A549 (cell line): ENCODE data around the gene RHD. TPM values are rescaled to one million over a fixed set of nuclear protein-coding genes. Genes with fewer than 3 reads are reported as not detected.

Experiments
- ATAC-seq, 2 experiments: fragments of 200-7000 bp in 1 of 2; fragments of >200 bp in 1 of 2; cut with Nextera tagmentation in 1 of 2; cut with Tn5 transposase in 1 of 2; 3 replicates each; pipeline versions ENCODE4 v1.8.0 to v1.9.1; 2018 to 2020; ENCODE audit warnings: mild to moderate bottlenecking in 1 of 2, moderate library complexity in 1 of 2
- CTCF ChIA-PET: fragments of 300-600 bp; sonication (Branson Sonifier 250); formaldehyde crosslinking; extraction: SDS; loops from one replicate; lab custom pipeline; 2021; ENCODE audit warnings: antibody characterized with exemption, inconsistent platforms; lab: Yijun Ruan, JAX
- POLR2A ChIA-PET: fragments of 350-600 bp; formaldehyde crosslinking; extraction: SDS; loops from one replicate; lab custom pipeline; 2021; ENCODE audit warnings: antibody characterized with exemption, inconsistent platforms; lab: Yijun Ruan, JAX
- DNase-seq, 2 experiments: peaks; one replicate each; pipeline versions ENCODE4 v3.0.0 to v3.0.0-alpha.2; 2011 to 2016; ENCODE audit warnings: low read depth in 1 of 2, low spot score in 1 of 2
- FAIRE-seq: peaks from 2 replicates; lab custom pipeline; 2011; peaks lifted over from hg19 to GRCh38; lab: Jason Lieb, UNC
- H3K27ac ChIP-seq, 2 experiments: fragments of >200 bp; sonication (Bioruptor Twin); formaldehyde crosslinking; 3 replicates each; pipeline ENCODE4 v1.5.1; 2016 to 2017
- H3K4me1 ChIP-seq: fragments of >200 bp; sonication (Bioruptor Twin); formaldehyde crosslinking; 3 replicates; pipeline ENCODE4 v1.6.1; 2016
- H3K4me2 ChIP-seq: fragments of >200 bp; sonication (Bioruptor Twin); formaldehyde crosslinking; 3 replicates; pipeline ENCODE4 v1.6.1; 2016
- H3K4me3 ChIP-seq: fragments of >200 bp; sonication (Bioruptor Twin); formaldehyde crosslinking; 3 replicates; pipeline ENCODE4 v1.5.1; 2016
- H3K9me3 ChIP-seq: fragments of >200 bp; sonication (Bioruptor Twin); formaldehyde crosslinking; 3 replicates; pipeline ENCODE4 v1.6.1; 2016
- CHD2 ChIP-seq: fragments of 150-350 bp; IDR thresholded peaks from 2 replicates; pipeline ENCODE4 v1.6.1; 2014; ENCODE audit warnings: low read length; ENCODE audit not compliant: partially characterized antibody
- CHD4 ChIP-seq: fragments of 200-600 bp; sonication (generic); IDR thresholded peaks from 2 replicates; pipeline ENCODE4 v1.6.1; 2016; ENCODE audit warnings: antibody characterized with exemption, mild to moderate bottlenecking, borderline replicate concordance
- ELK1 ChIP-seq: fragments of 150-350 bp; IDR thresholded peaks from 2 replicates; pipeline ENCODE4 v1.6.1; 2014; ENCODE audit warnings: low read depth, mild to moderate bottlenecking, low read length
- FOSB ChIP-seq: fragments of 250-450 bp; sonication (Bioruptor Pico); IDR thresholded peaks from 2 replicates; pipeline ENCODE4 v1.5.0; 2020; ENCODE audit warnings: mild to moderate bottlenecking, moderate library complexity
- GATA3 ChIP-seq: IDR thresholded peaks from 2 replicates; pipeline ENCODE4 v1.6.1; 2012; ENCODE audit warnings: borderline replicate concordance
- HOXA7 ChIP-seq: fragments of 250-450 bp; sonication (Bioruptor Pico); IDR thresholded peaks from 2 replicates; pipeline ENCODE4 v1.5.0; 2020; ENCODE audit warnings: mild to moderate bottlenecking, moderate library complexity
- HOXB13 ChIP-seq: fragments of 250-450 bp; sonication (Bioruptor Pico); IDR thresholded peaks from 2 replicates; pipeline ENCODE4 v1.5.0; 2020; ENCODE audit warnings: low read depth, mild to moderate bottlenecking, moderate library complexity
- HOXB5 ChIP-seq: fragments of 250-450 bp; sonication (Bioruptor Pico); IDR thresholded peaks from 2 replicates; pipeline ENCODE4 v1.5.0; 2020; ENCODE audit warnings: mild to moderate bottlenecking, moderate library complexity
- KDM5A ChIP-seq: fragments of 200-600 bp; sonication (generic); IDR thresholded peaks from 2 replicates; pipeline ENCODE4 v1.6.1; 2016; ENCODE audit warnings: antibody characterized with exemption, mild to moderate bottlenecking
- MYC ChIP-seq: IDR thresholded peaks from 2 replicates; pipeline ENCODE4 v1.6.1; 2012; ENCODE audit warnings: mild to moderate bottlenecking, inconsistent platforms, low read length, improper control_type of control experiment, borderline replicate concordance
- NFE2L2 ChIP-seq: fragments of 150-350 bp; conservative IDR thresholded peaks from 2 replicates; pipeline ENCODE4 v1.6.1; 2014; ENCODE audit warnings: low read length
- NPAS2 ChIP-seq: fragments of 250-450 bp; sonication (Bioruptor Pico); IDR thresholded peaks from 2 replicates; pipeline ENCODE4 v1.8.0; 2022; ENCODE audit warnings: mild to moderate bottlenecking, moderate library complexity, borderline replicate concordance
- NR3C1 ChIP-seq: fragments of >200 bp; sonication (Bioruptor Twin); formaldehyde crosslinking; IDR thresholded peaks from 3 replicates; pipeline ENCODE4 v1.6.1; 2017
- POLR2AphosphoS2 ChIP-seq: conservative IDR thresholded peaks from 2 replicates; pipeline ENCODE4 v1.6.1; 2012; ENCODE audit warnings: low read length, improper control_type of control experiment, inconsistent platforms
- RAD21 ChIP-seq, 2 experiments: fragments of >200 bp in 1 of 2; sonication (Bioruptor Twin) in 1 of 2; formaldehyde crosslinking in 1 of 2; IDR thresholded peaks in 1 of 2; conservative IDR thresholded peaks in 1 of 2; 2 replicates in 1 of 2; 3 replicates in 1 of 2; pipeline ENCODE4 v1.6.1; 2012 to 2018; ENCODE audit warnings: inconsistent platforms in 1 of 2
- SREBF2 ChIP-seq: fragments of 450-650 bp; IDR thresholded peaks from 2 replicates; pipeline ENCODE4 v1.6.1; 2014; ENCODE audit warnings: mild to moderate bottlenecking, moderate library complexity
- USF2 ChIP-seq: fragments of 450-650 bp; IDR thresholded peaks from 2 replicates; pipeline ENCODE4 v1.6.1; 2014; ENCODE audit warnings: antibody characterized with exemption
- ZC3H11A ChIP-seq: fragments of 450-650 bp; IDR thresholded peaks from 2 replicates; pipeline ENCODE4 v1.6.1; 2014; ENCODE audit warnings: antibody characterized with exemption, mild to moderate bottlenecking
- ZFP36 ChIP-seq: fragments of 450-650 bp; IDR thresholded peaks from 2 replicates; pipeline ENCODE4 v1.6.1; 2014; ENCODE audit warnings: borderline replicate concordance; ENCODE audit not compliant: partially characterized antibody
- ZNF302 ChIP-seq: fragments of 250-450 bp; sonication (Bioruptor Pico); IDR thresholded peaks from 2 replicates; pipeline ENCODE4 v1.9.0; 2021; ENCODE audit warnings: inconsistent platforms, mild to moderate bottlenecking, moderate library complexity
- ZSCAN20 ChIP-seq: fragments of 250-450 bp; sonication (Bioruptor Pico); IDR thresholded peaks from 2 replicates; pipeline ENCODE4 v1.8.0; 2022; ENCODE audit warnings: mild to moderate bottlenecking, moderate library complexity
- WGBS: methylation state at CpG from one replicate; pipeline ENCODE4 v1.1.6; 2017; ENCODE audit errors: missing lambda C conversion rate; 5-methylcytosine and 5-hydroxymethylcytosine counted together
- polyA plus RNA-seq, 4 experiments: library from polyadenylated mRNA; depleted of rRNA in 3 of 4; stranded (reverse); fragments of >200 nt; fragmentation: RNase III in 1 of 4; extraction: RNeasy Plus Mini Kit Qiagen cat#74134 plus additional on column Dnase treatment in 1 of 4; gene quantifications; 2 replicates in 3 of 4; 3 replicates in 1 of 4; pipeline ENCODE4 v1.2.3, GENCODE V29; 2011 to 2017
- TF ChIP-seq, protein P1 (sequence below): fragments of >200 bp; sonication (Bioruptor Twin); formaldehyde crosslinking; IDR thresholded peaks from 2 replicates; pipeline ENCODE4 v1.6.1; 2016
- TF ChIP-seq, protein P2 (sequence below): fragments of 250-450 bp; sonication (Bioruptor Pico); IDR thresholded peaks from 2 replicates; pipeline ENCODE4 v1.5.0; 2021; ENCODE audit warnings: mild to moderate bottlenecking, moderate library complexity, borderline replicate concordance
- TF ChIP-seq, protein P3 (sequence below): IDR thresholded peaks from 2 replicates; pipeline ENCODE4 v1.6.1; 2012

Gene RHD
- polyA plus RNA-seq, 2 of the 4 experiments (the other 2 are of a cell fraction), result not detected

DNA sequence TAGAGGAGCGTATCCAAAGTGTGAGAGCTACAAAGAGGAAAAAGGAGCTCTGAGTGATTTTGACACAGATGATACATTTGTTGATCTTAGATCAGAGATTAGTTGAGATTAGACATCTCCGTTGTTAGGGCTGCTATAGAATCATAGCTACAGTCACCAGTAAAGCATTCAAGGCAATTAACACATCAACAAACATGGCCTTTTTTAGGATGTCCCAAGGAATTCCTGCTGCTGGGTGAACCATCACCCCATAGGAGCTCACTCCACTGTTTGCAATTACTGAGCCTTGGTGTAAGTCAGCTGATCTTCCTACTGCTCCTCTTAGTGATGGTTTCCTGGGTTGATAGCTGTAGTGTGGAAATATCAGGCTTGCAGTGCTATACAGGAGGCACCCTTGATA lies 18.4 kb upstream of the RHD start:
- WGBS, result 66% methylated on average over 2 of the region's 2 CpGs
- Histone ChIP-seq H3K4me1 (no peaks in the 10 kb centered on the region), H3K4me2 (no peak overlapping the region), H3K9me3 (no peaks in the 10 kb centered on the region), H3K27ac (no peak overlapping the region), H3K4me3 (no peak overlapping the region)
- TF ChIP-seq ZSCAN20 (CRISPR knock-in tag), result no peak
- no peak for TF ChIP-seq ZC3H11A
- TF ChIP-seq, protein P1, sequence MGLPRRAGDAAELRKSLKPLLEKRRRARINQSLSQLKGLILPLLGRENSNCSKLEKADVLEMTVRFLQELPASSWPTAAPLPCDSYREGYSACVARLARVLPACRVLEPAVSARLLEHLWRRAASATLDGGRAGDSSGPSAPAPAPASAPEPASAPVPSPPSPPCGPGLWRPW, result no peak
- TF ChIP-seq ZNF302, result no peak
- no peak for TF ChIP-seq CHD2
- no peak for TF ChIP-seq MYC
- no peak for ATAC-seq
- no peak for DNase-seq
- ChIA-PET POLR2A (no interaction called here), CTCF (interaction anchor here (0.8 kb wide), 1 partner anchor 49 kb away, joined by 3 read pairs; no protein-coding TSS in a partner anchor)
- no peak for FAIRE-seq

GRCh38 chr1:25255706-25256577 lies 16.4 kb upstream of the RHD start:
- FAIRE-seq, result no peak
- WGBS, result 89% methylated on average over 16 of the region's 18 CpGs
- Histone ChIP-seq H3K4me3 (no peak overlapping the region), H3K4me2 (no peak overlapping the region), H3K4me1 (no peaks in the 10 kb centered on the region), H3K9me3 (no peaks in the 10 kb centered on the region), H3K27ac (no peak overlapping the region)
- TF ChIP-seq USF2 (no peak), CHD4 (no peak), HOXB13 (no peak), SREBF2 (no peak), NPAS2 (CRISPR knock-in tag) (no peak), FOSB (CRISPR knock-in tag) (no peak), ELK1 (no peak), HOXA7 (CRISPR knock-in tag) (no peak), RAD21 (conservative IDR thresholded peaks at IDR 0.05 in 1 of 2, IDR thresholded peaks at IDR 0.05 in 1 of 2) (no peak), NFE2L2 (no peak), NR3C1 (no peak), GATA3 (no peak), POLR2AphosphoS2 (no peak), ZC3H11A (no peak), HOXB5 (CRISPR knock-in tag) (no peak), ZFP36 (no peak), KDM5A (no peak)
- TF ChIP-seq, protein P2, sequence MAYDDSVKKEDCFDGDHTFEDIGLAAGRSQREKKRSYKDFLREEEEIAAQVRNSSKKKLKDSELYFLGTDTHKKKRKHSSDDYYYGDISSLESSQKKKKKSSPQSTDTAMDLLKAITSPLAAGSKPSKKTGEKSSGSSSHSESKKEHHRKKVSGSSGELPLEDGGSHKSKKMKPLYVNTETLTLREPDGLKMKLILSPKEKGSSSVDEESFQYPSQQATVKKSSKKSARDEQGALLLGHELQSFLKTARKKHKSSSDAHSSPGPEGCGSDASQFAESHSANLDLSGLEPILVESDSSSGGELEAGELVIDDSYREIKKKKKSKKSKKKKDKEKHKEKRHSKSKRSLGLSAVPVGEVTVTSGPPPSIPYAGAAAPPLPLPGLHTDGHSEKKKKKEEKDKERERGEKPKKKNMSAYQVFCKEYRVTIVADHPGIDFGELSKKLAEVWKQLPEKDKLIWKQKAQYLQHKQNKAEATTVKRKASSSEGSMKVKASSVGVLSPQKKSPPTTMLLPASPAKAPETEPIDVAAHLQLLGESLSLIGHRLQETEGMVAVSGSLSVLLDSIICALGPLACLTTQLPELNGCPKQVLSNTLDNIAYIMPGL (CRISPR knock-in tag), result no peak
- TF ChIP-seq, protein P3, sequence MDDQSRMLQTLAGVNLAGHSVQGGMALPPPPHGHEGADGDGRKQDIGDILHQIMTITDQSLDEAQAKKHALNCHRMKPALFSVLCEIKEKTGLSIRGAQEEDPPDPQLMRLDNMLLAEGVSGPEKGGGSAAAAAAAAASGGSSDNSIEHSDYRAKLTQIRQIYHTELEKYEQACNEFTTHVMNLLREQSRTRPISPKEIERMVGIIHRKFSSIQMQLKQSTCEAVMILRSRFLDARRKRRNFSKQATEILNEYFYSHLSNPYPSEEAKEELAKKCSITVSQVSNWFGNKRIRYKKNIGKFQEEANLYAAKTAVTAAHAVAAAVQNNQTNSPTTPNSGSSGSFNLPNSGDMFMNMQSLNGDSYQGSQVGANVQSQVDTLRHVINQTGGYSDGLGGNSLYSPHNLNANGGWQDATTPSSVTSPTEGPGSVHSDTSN, result no peak
- ChIA-PET CTCF (no interaction called here), POLR2A (interaction anchor here (1.3 kb wide), 1 partner anchor 8 kb away, joined by 4 read pairs; the partner anchor contains the start of gene RSRP1)
- DNase-seq, result no peak
- no peak for ATAC-seq
